HG03095 (cell line): ENCODE data around the gene SMKR1.
"Not testable (repeated sequence)": the region's sequence is repeated elsewhere in the genome, so short reads cannot be mapped to it uniquely, and the experiment has no call there.

Experiments used
- ATAC-seq: cut with Tn5 transposase; IDR thresholded peaks from one replicate; pipeline ENCODE4 v1.9.1; 2021; ENCODE audit warnings: moderate library complexity; ENCODE audit not compliant: unreplicated experiment

SMKR1 gene

DNA sequence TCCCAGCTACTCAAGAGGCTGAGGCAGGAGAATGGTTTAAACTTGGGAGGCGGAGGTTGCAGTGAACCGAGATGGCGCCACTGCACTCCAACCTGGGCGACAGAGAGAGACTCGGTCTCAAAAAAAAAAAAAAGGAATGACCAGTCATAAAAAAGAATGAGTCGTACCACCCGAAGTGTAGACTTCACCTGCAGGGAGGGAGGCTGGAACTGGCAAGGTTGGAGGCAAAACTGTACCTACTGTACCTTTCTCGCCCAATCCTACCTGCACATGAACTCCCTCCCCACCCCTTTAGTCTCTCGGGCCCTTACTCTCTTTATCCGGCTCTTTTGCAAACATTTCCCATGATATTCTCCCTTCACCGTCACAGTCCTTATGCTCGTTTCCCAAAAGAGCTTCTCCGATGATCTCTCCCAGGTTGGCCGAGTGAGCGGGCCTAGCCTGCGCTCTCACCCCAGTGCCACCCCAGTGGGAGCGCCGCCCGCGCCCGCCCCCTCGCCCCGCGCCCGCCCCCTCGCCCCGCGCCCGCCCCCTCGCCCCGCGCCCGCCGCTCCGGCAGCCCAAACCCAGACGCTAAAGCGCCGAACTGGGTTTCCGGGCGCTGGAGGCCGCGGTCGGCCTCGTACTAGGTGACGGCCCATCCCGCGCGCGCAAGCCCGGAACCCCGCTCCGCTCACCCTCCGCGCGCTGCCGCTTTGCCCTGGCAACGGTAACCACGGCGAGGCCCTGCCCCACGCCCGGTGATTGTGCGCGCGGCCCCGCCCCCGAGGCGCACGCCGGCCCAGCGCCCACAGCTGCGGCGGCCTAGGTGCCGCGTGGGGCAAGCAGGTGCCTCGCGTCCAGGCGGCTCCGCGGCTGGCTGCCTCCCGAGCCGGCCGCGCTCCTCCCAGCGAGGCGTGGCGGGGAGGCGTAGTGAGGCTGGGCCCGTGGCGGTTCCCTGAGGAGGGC, at the start of gene SMKR1:
Gene SMKR1, plus strand, starts transcription at position 772 of the 948 bp plus-strand sequence. CDS start 294 bp downstream, outside the sequence.
- ATAC-seq: peak; percentile 87

DNA sequence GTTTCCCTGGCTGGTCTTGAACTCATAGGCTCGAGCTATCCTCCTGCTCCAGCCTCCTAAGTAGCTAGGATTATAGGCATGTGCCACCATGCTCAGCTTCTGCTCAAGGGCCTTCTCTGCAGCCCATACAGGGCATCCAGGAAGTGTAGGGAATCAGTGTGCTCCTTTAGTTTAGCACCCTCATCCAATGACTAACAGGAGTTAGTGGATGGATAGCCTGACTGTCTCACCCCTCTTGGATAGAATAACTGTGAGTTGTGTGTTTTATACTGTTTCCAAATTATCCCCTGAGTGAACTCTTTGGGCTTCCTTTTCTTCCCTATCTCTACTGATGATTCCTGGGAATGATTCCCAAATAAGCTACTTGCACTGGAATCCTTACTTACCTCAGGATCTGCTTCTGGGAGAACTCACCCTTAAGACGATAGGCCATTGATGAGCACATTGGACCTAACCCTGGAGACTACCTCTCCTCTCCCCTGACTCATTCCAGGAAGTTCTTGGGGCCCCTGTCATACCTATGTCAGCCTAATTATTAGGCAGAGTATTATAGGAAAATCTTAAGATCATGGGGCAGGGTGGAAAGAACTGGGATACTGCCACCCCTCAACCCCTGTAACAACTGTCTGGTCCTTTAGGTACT, 49.6 kb upstream of the SMKR1 start:
- ATAC-seq: no peak

DNA sequence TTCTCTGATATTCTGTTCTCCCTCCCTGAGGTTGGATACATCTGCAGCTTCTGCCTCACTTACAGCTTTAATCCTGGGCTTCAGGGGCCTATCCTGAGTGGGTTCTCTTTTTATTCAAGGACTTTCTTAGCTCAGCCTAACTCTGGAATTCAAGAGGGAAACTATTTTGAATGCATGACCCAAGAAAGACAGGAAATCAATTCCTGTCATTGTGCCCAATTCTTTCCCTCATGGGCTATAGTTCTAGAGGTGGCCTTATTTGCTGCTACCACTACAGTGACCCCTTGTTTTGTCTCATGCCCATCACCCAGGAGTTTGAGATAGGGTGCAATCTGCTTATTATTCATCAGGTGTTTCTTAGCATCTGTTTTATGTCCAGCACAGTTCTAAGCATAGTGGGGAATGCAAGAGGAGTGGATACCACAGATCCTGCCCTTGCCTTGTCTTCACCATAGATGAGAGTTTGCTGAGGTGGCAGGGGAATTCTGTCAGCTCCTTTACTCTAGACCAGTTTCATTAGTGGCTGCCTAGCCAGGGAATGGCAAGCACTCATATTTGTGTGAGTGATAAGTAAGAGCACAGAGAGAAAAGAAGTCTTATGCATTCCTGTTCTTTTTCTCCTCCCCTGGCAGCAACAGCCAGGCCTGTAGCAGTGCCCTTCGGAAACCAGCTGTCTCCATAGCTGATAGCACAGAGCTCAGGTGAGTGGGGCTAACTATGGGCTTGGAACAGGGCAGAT, 48.7 kb upstream of the SMKR1 start:
- ATAC-seq: no peak

DNA sequence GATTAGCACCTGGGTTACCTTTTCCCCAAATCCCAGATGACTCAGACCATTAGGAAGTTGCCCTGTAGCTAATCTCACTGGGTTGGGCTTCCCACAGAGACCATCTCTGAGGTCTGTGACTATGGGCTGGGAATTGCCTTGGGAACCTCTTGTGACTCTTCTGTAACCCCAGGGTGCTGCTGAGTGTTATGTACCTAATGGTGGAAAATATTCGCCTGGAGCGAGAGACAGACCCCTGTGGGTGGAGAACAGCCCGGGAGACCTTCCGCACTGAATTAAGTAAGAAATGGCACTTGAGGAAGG, 48.1 kb upstream of the SMKR1 start:
- ATAC-seq: no peak

DNA sequence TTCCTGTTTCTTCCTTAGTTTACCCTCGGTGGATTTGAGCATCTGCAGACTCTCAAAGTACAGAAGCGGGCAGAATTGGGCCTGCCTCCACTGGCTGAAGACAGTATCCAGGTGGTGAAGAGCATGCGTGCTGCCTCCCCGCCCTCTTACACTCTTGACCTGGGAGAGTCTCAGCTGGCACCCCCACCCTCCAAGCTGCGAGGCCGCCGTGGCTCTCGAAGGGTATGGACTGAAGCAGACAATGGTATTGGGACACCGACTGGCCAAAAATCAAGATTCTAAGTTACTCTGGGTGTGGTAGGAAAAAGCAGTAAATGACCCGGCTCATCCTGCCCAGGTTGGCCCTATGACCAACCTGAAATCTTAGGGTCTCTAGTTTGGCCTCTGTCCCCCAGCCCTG, 45.9 kb upstream of the SMKR1 start:
- no peak for ATAC-seq

DNA sequence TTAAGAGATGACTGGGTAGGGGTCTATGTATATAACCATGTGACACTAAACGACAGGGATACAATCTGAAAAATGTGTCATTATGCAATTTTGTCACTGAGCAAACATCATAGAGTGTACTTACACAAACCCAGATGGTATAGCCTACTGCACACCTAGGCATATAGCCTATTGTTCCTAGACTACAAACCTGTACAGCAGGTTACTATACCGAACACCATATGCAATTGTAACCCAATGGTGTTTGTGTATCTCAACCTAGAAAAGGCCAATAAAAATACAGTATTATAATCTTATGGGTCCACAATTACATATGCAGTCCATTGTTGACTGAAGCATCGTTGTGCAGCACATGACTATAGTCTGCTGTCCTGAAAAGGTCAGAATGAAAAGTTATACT, 45.2 kb upstream of the SMKR1 start:
- ATAC-seq: no peak

DNA sequence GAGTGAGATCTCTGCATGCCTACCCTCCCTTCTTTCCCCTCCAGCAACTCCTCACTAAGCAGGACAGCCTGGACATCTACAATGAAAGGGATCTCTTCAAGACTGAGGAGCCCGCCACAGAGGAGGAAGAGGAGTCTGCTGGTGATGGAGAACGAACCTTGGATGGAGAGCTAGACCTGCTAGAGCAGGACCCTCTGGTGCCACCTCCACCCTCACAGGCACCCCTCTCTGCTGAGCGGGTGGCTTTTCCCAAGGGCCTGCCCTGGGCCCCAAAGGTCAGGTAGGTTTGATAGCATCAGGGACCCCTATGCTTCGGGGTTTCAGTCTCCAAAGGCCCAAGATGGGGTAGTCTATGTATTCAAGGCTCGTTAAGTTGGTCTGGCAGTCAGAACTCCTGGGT, 44.2 kb upstream of the SMKR1 start:
- no peak for ATAC-seq

DNA sequence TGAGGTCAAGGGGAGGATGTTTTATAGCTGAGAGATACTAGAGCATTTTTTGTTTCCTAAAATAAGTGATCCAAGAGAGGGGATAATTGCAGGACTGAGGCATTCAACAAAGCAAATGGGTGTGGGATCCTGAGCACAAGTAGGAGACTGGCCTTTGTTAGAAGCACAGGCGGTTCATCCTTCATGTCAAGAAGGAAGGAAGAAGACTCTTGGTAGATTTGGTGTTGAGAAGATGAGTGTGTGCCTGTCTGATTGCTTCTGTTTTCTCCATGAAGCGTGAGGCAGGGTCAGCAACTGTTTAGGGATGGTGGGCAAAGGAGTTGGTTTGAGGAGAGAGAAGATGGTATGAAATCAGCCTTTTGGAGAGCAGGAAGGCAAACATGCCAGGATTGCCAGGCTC, 40.5 kb upstream of the SMKR1 start:
- ATAC-seq: no peak

DNA sequence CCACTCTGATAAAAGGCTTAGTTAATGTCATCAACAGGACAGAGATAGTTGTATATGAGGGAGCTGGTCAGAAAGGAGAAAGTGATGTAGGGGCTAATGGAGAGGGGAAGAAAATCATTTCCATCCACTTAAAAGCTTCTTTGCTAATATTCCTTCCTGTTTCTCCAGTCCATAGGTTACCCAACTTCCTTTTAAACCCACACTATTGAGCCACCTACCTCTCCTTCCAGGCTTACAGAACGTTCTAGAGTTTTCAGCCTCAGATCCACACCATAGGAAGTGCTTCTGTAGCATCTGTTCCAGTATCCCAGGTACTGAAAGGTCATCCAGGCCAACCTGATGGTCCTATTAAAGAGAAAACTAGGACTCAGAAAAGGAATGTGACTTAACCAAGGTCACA, 39.9 kb upstream of the SMKR1 start:
- ATAC-seq: no peak

DNA sequence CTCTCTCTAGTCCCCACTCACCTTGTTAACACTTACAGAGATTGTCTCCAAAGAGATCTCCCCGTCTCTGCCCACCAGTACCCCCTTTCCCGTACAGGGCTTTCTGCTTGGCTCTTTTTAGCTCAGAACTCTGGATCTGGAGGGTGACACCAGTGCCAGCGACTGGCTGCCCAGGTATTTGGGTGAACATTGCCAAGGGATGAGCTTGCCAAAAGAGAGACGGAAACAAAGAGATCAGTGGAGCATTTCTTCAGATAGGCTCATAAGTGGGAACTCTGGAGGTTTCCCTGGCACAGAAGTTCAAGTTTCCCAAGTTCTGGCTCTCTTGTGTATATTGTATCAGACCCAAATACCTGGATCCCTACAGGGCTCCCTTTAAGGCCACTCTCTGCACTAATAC, 38.1 kb upstream of the SMKR1 start:
- no peak for ATAC-seq

DNA sequence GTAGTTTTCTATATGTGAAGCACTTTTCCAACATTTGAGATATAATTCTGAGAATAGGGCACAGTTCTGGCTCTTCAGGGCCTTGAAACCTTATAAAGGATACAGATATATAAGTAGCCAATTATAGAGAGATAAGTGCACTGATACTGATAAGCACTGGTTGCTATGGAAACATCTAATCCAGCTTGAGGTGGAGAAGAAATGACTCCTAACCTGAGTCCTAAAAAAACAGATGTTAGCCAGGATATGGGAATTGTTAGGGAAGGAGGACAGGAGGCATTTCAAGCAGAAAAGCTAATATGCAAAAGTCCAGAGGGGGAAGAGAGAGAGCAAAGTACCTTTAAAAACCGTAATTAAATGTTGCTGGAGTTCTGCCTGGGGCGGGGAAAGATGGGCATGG, 37.3 kb upstream of the SMKR1 start:
- ATAC-seq: no peak

DNA sequence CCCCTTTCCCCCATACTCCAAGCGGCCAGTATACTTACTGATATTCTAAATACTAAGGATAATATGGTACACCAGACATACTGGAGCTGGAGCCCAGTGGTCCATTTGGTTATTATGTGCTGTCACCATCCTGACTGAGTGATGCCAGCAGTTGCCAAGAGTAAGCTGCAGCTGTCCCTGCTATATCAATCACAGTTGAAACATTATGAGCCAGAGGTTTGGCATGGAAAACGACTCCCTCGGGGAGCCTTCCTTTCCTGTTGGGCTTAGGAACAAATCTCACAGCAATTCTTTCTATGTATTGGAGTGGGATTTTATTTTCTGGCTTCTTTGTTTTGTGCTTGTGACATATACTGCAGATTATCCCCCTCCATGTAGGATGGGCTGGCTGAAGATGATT, 35.5 kb upstream of the SMKR1 start:
- ATAC-seq: no peak

DNA sequence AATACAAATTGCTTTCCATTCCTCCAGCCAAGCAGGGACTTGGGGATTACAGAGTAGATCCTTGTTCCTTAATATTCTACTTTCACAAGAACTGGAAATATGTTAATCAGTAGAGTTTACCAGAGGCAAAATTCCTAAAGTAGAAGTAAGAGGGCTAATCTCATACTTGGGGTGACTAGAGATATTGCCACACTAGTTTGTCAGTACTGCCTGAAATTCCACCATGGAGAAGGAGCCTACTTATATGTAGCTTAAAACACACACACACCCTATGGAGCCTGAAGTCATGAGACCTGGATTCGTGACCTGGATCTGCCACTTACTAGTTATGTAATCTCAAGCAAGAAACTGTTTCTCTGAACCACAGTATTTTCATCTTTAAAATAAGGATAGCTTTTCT, 34.2 kb upstream of the SMKR1 start:
- no peak for ATAC-seq

DNA sequence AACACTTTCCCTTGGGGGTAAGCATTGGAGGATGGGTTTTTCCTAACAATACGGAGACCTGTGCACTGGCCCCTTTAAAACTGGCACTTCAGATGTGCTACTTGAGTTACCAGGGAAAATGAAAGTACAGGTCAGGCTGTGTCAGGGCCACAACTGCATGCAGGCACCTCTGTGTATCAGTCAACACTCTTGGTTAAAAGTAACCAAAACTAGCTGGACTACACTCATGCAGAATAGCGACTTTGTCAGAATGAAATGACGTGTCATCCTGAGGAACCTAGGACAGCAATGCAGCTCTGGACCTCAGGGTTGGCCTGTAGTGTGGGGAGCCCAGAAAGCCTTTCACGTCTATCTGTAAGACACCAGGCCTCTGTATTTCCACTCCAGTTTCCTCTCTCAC, 33.8 kb upstream of the SMKR1 start:
- ATAC-seq: no peak

DNA sequence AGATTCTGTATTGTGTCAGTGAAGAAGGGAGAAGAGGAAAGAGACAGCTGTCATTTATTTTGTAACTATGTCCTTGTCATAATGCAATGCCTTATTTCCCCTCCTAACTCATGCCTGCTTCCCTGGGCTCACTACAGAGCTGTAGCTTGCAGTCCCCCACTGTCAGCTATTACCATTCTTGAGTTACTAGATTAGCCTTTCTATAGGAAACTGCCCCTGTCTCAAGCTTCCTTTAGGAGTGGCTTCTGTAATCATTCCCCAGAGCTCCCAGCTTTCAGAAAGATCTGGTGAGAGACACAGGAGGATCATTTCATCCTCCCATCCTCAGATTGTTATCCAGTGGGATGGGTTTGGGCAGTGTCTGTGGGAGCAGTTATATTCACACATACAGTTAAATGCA, 32.4 kb upstream of the SMKR1 start:
- no peak for ATAC-seq

DNA sequence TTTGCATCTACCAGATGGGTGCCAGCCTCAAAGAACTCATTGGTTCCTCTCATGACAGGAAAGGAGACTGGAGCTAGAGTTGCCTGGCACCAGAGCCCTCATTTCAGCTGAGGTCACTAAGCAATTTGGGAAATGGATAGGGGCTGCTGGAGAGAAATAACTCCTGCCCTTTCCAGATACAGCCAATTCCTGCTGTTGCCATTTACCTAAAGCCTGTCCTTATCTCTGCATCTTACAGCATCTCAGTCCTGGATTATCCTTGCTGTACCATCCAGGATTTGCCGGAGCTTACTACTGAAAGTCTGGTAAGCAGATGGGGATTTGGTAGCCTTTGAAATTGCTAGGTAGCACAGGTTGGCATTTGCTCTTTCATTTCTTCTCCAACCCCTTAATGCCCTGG, 31.9 kb upstream of the SMKR1 start:
- no peak for ATAC-seq

DNA sequence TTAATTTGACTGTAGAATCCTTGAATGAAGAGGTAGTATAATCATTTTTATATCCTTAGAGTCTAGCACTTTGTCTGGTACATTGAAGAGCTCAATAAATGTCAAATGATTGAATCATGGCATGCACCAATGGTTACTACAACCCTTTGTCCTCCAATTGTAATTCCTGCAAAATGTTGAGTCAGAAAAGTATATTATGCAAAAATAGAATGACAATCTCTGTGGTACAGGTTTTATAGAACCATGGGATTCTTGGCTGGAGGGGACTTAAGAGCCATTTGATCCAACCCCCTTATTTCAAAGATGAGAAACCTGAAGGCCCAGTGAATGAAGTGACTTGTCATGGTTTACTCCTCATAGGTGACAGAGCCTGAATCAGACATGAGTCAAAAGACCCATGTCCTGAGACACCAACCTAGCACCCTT, 30.9 kb upstream of the SMKR1 start:
- ATAC-seq: no peak

DNA sequence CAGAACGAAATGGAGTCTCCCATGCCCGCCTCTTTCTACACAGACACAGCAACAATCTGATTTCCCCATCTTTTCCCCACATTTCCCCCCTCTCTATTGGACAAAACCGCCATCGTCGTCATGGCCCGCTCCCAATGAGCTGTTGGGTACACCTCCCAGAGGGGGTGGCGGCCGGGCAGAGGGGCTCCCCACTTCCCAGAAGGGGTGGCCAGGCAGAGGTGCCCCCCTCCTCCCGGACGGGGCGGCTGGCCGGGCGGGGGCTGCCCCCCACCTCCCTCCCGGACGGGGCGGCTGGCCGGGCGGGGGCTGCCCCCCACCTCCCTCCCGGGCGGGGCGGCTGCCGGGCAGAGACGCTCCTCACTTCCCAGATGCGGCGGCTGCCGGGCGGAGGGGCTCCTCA, 26.4 kb upstream of the SMKR1 start:
- not testable (repeated sequence) for ATAC-seq

DNA sequence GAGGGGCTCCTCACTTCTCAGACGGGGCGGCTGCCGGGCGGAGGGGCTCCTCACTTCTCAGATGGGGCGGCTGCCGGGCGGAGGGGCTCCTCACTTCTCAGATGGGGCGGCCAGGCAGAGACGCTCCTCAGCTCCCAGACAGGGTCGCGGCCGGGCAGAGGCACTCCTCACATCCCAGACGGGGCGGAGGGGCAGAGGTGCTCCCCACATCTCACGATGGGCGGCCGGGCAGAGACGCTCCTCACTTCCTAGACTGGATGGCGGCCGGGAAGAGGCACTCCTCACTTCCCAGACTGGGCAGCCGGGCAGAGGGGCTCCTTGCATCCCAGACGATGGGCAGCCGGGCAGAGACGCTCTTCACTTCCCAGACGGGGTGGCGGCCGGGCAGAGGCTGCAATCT, 25.9 kb upstream of the SMKR1 start:
- ATAC-seq: not testable (repeated sequence)

DNA sequence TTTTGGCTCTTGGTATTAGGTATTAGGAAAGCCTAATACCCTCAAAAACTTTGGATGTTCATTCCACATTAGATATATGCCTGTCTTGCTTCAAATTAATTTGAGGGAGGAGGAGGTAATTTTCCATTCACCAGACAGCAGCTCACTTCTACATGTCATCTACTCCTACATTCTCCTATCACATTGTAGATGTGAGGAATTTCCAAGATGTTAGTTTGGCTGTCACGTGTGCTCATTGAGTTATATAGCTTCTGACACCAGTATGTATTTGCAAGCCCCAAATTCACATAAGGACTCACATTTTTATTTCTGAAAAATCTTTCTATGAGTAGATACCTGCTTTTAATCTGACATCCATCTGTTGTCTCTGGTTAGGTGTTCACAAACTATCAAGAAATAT, 22.5 kb upstream of the SMKR1 start:
- no peak for ATAC-seq

DNA sequence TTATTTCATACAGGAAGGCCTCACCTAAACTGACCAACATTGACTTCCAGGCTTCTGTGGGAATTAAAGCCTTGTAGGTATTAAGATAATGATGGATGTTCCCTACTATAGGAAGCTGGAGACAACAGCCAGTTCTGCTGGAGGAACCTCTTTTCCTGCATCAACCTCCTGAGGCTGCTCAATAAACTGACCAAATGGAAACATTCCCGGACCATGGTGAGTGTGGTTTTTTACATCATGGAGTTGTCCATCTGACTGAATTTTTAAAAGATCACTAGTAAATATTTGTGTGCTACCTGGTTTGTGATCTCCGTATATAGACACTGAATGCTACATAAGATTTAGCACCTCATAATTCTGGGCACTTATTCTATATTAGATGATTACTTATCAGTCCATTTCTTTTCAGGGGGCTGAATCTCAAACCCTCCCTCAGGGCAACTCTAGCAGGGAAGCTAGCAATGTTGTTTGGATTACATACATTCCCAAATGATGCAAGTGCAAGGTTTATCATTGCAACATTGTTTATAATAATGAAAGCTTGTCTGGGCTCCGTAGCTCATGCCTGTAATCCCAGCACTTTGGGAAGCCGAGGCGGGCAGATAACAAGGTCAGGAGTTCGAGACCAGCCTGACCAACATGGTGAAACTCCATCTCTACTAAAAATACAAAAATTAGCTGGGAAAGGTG, 21.5 kb upstream of the SMKR1 start:
- ATAC-seq: no peak
